ENCODE data around the gene GMFB.
"Not testable (repeated sequence)": the region's sequence is repeated elsewhere in the genome, so short reads cannot be mapped to it uniquely, and the experiment has no call there.

GMFB gene

GRCh38 chr14:54458536-54458935, 30.2 kb downstream of the GMFB start:
- ATAC-seq, DNase-seq: not testable (repeated sequence)

DNA sequence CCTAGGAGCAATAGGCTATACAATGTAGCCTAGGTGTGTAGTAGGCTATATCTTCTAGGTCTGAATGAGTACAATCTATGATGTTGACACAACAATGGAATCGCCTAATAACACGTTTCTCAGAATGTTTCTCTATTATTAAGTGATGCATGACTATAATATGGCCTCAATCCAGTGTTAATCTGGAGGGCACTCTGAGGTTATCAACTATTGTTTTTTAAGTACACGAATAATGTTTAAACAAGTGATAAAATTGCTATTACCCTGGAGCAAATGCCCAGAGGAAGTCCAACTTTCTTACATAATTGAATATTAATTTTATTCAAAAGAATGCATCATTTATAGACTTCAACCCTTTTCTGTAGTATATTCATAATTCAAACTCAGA, 31.2 kb downstream of the GMFB start:
- ATAC-seq: no peak
- DNase-seq: no peak

GRCh38 chr14:54456820-54457608, 31.8 kb downstream of the GMFB start:
- ATAC-seq, DNase-seq: not testable (repeated sequence)

- DNase-seq: no peak
Observed at GRCh38 chr14:54455363-54455762, 33.4 kb downstream of the GMFB start.

DNA sequence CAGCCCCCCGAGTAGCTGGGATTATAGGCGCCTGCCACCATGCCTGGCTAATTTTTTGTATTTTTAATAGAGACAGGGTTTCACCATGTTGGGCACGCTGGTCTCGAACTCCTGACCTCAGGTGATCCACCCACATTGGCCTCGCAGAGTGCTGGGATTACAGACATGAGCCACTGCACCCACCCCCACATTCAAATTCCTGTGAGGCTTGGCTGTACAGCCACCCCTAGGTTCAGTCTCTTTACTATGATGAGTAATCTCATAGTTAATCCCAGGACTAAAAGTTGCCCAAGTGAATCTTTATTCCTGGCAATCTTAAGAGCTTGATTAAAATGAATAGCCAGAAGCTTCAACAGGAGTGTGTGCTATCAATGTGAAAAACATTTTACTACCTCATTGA, 34.8 kb downstream of the GMFB start:
- DNase-seq, ATAC-seq: not testable (repeated sequence)

More at GRCh38 chr14:54455363-54455762, 33.4 kb downstream of the GMFB start:
- no peak for ATAC-seq

DNA sequence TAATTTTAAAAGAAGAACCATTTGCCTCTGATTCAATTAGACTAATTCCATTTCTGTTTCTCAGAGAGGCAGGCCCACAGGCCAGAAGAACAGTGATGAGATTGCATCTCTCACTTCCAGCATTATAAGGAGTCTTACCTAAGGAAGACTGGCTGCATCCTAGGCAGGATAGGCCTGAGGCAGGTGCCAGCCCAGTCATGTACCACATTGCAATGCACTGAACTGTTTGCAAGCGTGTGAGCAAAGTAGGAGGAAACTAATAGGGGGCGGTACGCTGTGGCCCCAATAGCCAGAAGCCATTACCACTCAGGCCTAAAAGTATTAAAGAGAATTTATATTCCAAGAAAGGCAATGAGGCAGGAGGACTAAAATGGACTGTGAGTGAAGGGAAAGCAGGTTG, 35.5 kb downstream of the GMFB start:
- DNase-seq (no peak), ATAC-seq (no peak)

DNA sequence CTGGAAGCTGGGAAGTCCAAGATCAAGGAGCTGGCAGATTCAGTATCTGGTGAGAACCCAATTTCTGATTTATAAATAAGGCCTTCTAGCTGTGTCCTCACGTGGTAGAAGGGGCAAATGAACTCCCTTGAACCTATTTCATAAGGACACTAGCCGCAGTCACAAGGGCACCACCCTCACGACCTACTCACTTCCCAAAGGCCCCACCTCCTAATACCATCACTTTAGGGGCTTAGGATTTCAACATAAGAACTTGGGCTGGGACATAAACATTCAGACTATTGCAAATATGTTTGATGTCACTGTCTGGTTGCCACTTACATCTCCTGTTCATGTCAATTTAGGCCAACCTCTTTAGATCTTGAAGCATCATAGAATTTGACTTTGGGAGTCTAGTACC, 36.8 kb downstream of the GMFB start:
- no peak for ATAC-seq
- DNase-seq: no peak

GRCh38 chr14:54451121-54451601, 37.6 kb downstream of the GMFB start:
- DNase-seq (no peak), ATAC-seq (no peak)

GRCh38 chr14:54450535-54450934, 38.2 kb downstream of the GMFB start:
- peak; percentile 27 for DNase-seq
- ATAC-seq: peak; percentile 85

DNA sequence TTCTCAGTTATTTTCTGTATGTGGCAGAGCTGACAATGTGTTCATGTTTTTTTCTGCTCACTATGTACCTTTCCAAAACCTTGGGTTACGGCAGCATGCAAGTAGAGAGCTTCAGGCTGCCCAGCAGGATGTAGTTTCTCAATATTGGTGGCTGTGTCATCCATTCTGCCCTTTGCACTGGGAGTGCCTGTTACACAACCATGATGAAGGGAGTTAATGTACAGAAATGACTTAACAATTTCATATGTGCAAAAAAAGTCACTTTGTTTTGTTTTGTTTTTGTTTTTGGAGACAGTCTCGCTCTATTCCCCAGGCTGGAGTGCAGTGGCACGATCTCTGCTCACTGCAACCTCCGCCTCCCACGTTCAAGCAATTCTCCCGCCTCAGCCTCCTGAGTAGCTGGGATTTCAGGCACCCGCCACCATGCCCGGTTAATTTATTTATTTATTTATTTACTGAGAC, 41.5 kb downstream of the GMFB start:
- ATAC-seq (peak; percentile 47), DNase-seq (no peak)

DNA sequence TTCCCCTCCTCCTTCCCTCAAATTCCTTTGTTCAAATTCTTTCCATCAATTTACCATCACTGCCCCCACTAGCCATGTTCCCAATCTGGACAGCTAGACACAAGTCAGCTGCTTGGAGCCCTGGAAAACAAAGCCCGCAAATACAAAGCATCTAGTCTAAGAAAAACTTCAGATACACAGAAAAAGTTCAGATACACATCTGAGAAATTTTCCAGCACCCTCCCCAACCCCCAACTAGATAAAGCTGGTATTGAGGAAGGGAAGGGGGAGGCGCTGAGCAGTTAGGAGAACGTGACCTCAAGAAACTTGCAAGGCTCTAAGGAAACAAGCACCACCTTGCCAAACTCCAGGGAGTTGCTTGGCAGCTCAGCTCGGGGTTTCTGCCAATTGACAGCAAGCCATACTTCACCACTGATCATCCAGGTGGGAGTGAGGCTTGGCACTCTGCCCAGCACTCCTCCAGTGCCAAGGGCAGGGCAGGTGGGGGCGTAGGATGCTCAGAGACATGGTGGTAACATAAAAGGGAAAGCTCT, 42.6 kb downstream of the GMFB start:
- ATAC-seq (no peak), DNase-seq (no peak)

- no peak for ATAC-seq
- DNase-seq: no peak
Observed at GRCh38 chr14:54444681-54445080, 44.1 kb downstream of the GMFB start.

DNA sequence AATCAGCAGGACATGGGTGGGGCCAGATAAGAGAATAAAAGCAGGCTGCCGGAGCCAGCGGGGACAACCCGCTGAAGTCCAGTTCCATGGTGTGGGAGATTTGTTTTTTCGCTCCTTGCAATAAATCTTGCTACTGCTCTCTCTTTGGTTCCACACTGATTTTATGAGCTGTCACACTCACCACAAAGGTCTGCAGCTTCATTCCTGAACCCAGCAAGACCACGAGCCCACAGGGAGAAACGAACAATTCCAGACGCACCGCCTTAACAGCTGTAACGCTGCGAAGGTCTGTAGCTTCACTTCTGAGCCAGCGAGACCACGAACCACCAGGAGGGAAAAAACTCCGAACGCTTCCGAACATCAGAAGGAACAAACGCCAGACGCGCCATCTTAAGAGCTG, 44.8 kb downstream of the GMFB start:
- no peak for DNase-seq
- no peak for ATAC-seq

DNA sequence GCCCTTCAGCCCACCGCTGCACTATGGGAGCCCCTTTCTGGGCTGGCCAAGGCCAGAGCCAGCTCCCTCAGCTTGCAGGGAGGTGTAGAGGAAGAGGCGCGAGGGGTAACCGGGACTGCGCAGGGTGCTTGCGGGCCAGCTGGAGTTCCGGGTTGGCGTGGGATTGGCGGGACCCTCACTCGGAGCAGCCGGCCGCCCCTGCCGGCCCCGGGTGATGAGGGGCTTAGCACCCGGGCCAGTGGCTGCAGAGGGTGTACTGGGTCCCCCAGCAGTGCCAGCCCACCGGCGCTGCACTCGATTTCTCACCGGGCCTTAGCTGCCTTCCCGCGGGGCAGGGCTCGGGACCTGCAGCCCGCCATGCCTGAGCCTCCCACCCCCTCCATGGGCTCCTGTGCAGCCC, 45.8 kb downstream of the GMFB start:
- DNase-seq, ATAC-seq: not testable (repeated sequence)

- peak; percentile 90 for ATAC-seq
- DNase-seq: peak; percentile 95
Observed at GRCh38 chr14:54440873-54441868, 47.6 kb downstream of the GMFB start, which contains the start of gene CNIH1. CNIH1 (minus strand) TSS chr14:54441374; CDS start chr14:54441327, 47 bp downstream.

GRCh38 chr14:54440476-54440872, 48.3 kb downstream of the GMFB start:
- DNase-seq: no peak
- no peak for ATAC-seq

DNA sequence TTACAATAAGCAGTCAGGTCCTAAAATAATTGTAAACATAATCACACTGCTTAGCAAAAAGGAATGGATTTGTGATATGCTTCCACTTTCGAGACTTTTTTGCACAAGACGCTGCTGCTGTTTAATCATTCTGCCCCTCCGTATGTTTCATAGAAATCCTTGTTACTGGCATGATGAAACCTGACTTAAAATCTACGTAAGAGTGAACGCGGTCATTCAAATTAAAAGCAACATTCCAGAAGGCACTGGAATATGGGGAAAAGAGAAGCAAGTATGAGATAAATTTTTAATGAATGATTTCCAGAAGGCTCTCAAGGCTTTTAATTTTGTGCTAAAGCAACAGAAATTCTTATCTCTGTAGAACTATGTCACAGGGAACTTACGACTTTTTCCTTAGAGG, 48.7 kb downstream of the GMFB start:
- ATAC-seq (no peak), DNase-seq (no peak)

DNA sequence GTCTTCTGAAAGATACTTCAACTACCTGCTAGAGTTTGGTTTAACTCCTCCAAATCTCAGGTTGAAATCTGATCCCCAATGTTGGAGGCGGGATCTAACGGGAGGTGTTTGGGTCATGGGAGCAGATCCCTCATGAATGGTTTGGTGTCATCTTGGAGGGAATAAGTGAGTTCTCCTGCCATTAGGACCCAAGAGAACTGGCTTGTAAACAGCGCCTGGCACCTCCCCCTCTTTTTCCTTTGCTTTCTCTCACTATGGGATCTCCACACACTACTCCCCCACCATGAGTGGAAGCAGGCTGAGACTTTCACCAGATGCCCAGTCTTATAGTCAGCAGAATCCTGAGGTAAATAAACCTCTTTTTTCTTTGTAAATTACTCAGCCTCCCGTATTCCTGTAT, 50.1 kb downstream of the GMFB start:
- no peak for ATAC-seq
- no peak for DNase-seq

GRCh38 chr14:54437954-54438353, 50.8 kb downstream of the GMFB start:
- not testable (repeated sequence) for ATAC-seq, DNase-seq

- no peak for DNase-seq
- peak; percentile 96 for ATAC-seq
Observed at GRCh38 chr14:54435500-54435981, 53.2 kb downstream of the GMFB start.

DNA sequence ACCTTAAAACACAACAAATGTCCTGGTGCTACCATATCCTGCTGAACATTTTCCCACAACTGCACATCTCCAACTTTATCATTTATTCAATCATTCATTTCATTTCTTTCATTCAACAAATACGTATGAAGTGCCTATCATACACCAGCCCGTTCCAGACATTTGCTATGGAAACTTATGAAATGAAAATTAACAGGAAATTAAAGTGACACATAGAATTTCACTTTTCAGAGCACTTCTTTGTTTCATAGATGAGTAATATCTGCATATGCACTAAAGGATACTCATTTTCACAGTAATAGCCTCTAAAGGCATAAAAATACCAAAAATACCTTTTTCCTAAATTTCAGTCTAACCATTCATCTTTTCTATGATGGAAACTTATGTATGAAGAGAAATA, 60.3 kb downstream of the GMFB start:
- ATAC-seq (peak; percentile 76), DNase-seq (no peak)

DNA sequence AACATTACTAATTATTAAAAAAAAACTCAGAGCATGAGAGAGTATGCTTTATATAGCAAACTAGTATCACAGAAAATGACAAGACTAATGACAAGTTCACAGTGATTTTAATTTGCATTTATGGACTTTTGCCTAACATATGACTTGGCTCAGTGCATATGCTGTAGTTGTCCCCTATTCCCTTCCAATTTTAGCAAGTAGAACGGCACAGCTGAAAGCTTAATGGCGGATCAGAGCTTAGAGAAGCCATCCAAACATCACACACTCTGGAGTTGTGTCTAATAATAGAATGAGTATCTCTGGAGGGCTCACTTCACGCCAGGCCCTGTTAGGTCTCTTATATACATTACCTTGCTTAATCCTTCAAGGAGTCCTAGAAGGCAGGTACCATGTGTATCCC, 60.9 kb downstream of the GMFB start:
- no peak for DNase-seq
- no peak for ATAC-seq
